Glomerular visceral epithelial cell (primary cell): ENCODE data around the gene IL3RA.
"Not testable (repeated sequence)": the region's sequence is repeated elsewhere in the genome, so short reads cannot be mapped to it uniquely, and the experiment has no call there.

Experiments
- DNase-seq: peaks from one replicate; pipeline ENCODE4 v3.0.0-alpha.2; 2016; ENCODE audit errors: extremely low spot score

IL3RA gene

GRCh38 chrX:1398431-1399340, 62.1 kb downstream of the IL3RA start:
- no peak for DNase-seq

DNA sequence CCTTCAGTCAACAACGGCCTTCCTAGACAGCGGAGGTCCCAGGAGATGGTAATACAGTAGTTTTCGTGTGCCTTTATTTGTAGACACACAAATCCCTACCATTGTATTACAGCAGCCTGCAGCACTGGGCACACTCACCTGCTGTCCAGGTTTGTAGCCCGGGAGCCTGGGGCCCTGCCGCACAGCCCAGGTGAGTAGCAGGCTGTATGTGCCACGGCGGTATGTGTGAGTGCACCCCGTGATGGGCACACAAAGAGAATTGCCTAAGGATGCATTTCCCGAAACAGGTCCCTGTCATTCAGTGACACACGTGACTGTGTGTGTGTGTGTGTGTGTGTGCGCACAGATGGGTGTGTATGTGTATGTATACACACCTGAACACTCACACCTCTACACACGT, 63.5 kb downstream of the IL3RA start:
- no peak for DNase-seq

DNA sequence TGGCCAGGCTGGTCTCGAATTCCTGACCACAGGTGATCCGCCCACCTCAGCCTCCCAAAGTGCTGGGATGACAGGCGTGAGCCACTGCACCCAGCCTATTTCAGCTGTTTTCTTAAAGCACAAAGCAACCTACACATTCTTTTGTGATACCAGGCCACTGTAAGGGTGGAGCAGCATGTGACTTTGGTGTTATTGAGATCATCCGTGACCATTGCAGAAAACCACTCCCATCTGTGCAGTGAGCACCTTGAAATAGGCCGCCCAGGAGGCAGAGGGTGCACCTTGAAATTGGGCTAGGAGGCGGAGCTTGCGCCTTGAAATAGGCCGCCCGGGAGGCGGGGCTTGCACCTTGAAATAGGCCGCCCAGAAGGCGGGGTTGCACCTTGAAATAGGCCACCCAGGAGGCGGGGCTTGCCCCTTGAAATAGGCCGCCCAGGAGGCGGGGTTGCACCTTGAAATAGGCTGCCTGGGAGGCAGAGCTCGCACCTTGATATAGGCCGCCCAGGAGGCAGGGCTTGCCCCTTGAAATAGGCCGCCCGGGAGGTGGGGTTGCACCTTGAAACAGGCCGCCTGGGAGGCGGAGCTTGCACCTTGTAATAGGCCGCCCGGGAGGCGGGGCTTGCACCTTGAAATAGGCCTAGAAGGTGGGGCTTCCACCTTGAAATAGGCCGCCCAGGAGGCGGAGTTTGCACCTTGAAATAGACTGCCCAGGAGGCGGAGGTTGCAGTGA, 64.3 kb downstream of the IL3RA start:
- DNase-seq, result no peak

GRCh38 chrX:1401611-1402430, 65.2 kb downstream of the IL3RA start:
- DNase-seq, result no peak

DNA sequence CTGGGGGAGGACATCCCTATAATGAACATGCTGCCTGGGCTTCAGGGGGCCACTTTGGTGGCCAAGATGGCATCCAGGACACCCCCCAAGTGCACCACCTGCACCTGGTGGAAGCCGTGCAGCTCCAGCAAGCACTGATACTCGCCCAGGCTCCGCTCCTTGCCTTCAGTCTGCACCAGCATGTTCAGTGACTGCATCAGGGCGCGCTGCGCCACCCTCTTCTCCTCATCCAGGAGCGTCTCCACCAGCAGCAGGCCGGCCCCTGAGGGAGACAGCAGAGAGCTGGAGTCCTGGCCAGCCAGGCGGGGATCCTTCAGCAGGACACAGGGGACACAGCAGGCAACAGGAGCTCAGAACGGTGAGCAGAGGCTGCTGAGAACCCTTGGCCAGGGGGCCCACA, 66.6 kb downstream of the IL3RA start:
- DNase-seq, result no peak

GRCh38 chrX:1403867-1404266, 67.3 kb downstream of the IL3RA start:
- DNase-seq, result not testable (repeated sequence)

GRCh38 chrX:1405769-1406168, 69.2 kb downstream of the IL3RA start:
- DNase-seq, result not testable (repeated sequence)

DNA sequence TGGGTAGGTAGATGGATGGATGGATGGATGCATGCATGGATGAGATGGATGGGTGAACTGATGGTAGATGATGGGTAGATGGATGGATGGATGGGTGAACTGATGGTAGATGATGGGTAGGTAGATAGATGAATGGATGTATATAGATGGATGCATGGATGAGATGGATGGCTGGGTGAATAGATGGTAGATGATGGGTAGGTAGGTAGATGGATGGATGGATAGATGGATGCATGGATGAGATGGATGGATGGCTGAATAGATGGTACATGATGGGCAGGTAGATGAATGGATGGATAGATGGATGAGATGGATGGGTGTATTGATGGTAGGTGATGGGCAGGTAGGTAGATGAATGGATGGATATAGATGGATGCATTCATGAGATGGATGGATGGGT, 70.5 kb downstream of the IL3RA start:
- DNase-seq, result no peak

DNA sequence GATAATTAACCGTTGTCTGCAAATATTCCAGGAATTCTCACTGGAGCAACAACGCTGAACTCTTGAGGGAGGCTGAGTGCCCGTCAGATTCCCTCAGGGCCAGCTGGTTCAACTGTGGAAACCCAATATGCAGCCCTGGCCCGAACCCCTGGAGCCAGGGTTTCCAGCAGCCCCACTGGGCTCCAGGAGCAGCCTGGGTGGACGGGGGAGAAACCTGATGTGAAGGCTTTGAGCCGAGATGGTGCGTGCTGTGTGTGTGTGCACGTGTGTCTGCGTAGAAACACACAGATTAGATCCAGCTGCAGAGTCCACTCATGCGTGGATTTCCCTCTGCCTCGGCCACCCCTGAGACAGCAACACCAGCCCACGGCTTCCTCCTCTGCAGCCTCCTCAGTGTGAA, 74.7 kb downstream of the IL3RA start:
- no peak for DNase-seq

GRCh38 chrX:1412551-1413161, 76.1 kb downstream of the IL3RA start:
- no peak for DNase-seq

DNA sequence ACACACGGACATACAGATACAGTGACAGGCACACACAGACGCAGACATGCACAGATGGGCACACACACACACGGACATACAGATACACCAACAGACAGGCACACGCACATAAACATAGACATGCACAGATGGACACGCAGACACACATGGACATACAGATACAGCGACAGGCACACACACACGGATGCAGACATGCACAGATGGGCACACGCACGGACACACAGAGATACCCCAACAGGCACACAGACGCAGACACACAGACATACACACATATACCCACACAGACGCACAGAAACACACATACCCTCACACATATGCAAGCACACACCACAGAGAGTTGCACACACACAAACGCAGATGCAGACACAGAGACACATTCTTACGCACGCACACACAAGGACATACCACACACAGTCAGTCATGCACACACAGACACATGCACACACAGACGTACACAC, 79.8 kb downstream of the IL3RA start:
- no peak for DNase-seq

- DNase-seq, result no peak
These were observed 80.6 kb downstream of the IL3RA start for GRCh38 chrX:1416965-1417760.

DNA sequence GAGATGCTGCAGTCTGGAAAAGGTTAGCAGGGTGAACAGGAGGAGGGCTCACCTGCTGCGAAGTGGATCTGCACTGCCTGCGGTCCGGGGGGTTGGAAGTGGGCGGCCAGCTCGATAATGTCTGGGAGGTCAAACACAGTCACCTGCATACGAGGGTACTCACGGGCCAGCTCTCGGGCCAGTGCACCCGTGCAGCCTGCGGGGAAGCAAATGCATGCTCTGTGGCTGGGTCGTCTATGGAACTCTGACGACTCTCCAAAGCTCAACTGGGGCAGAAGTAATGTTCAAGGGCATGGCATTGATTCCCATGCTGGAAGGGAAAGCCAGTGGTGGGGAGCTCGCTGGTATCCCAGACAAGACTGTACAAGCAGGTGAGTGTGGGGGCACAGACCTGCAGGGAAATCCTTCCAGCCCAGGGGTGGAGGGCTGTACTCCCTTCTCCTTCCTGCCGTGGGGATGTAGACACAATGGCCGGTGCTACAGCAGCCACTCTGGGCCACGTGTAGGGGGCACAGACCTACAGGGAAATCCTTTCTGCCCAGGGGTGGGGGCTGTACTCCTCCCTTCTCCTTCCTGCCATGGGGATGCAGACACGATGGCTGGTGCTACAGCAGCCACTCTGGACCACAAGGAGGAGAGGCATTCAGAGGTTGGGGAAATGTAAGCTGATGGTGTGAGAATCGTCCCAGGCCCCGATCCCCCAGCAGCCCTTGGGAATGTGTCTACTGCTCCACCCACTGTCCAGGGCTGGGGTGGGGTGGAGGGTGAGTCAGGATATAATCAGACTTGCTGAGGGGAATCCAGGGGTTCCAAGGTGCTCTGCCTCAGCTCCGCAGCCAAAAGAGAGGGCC, 81.6 kb downstream of the IL3RA start:
- DNase-seq, result no peak

- DNase-seq, result no peak
These were observed 82.4 kb downstream of the IL3RA start for GRCh38 chrX:1418901-1419544.

DNA sequence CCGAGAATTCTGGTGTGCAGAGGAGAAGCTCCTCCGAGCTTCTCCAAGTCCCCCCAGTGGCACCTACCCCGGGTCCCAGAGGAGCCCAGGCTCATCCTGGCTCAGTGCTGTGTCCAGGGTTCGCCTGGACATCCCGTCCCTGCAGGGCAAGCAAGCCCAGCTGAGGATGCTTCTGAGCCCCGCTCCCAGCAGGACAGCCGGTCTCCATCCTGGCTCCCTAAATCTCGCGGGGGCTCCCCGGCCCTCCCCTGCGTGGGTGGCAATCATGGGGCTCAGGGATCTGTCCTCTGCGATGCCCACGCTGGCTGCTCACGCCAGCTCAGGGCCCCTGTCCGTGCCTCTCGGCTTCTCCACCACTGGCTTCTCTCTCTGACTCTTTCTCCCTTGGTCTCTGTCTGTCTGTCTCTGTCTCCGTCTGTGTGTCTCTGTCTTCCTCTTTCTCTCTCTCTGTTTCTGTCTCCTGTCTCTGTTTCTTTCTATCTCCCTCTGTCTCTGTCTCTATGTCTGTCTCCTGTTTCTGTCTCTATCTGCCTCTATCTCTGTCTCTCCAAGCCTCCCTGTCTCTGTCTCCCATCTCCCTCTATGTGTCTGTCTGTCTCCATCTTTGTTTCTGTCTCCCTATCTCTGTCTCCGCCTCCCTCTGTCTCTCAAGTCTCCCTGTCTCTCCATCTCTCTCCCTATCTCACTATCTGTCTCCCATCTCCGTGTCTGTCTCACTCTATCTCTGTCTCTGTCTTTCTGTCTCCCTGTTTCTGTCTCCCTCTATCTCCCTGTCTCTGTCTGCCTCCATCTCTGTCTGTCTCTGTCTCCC, 83.2 kb downstream of the IL3RA start:
- no peak for DNase-seq

DNA sequence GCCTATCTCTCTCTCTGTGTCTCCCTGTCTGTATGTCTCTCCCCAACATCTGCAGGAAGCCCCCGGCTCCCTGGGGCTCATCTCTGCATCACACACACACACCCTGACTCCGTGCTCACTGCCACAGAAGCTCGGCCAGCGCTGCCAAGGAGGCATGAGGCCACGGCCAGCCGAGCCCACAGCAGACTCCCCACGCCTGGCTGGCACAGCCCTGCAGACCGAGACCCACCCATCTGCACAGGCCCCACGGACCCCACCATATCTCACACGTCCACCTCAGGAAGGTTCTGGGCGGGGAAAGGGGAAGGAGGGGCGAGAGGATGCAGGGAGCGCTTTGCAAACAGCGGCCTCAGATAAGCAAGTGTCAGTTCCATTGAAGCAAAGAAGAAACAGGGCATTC, 83.8 kb downstream of the IL3RA start:
- DNase-seq, result no peak

DNA sequence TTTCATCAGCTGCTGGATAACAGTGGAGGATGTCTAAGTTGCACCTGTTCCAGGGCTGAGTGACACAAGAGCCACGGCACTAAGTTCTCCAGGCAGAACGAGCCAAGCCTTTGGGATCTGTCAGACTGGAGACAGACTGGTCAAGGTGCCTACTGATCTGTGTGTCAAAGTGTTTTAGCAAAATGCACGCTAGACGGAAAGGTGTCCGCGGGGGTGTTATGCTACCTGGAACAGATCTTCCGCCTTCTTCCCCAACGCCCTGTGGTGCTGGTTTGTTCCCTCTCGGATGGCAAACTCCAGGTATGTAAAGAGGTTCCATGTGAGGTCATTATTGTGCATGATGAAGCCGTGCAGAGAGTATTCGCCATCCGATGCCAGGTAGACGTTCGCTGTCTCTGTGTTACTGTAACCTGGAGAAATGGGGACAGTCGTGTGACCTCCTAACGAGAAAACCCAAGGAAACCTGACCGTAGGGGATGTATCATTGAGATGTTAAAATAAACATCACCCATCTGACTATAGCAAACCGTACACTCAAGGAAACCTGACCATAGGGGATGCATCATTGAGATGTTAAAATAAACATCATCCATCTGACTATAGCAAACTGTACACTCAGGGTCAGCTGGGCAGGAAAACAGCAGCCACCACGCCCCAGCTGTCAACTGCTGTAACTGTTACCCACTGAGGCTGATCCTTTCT, 85.0 kb downstream of the IL3RA start:
- DNase-seq, result no peak

DNA sequence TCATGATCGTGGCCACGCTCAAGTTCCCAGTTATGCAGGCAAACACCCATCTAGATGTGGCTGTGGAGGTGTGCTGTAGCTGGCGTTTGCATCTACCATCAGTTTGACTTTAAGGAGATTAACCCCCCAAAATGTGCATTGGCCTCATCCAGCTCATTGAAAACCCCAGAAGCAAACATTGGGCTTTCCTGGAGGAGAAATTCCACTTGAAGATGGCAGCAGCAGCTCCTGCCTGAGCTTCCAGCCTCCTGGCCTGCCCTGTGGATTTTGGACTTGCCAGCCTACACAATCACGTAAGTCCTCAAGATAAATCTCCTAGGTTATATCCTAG, 85.5 kb downstream of the IL3RA start:
- DNase-seq, result no peak
